T-helper 1 cell treated with Interleukin-12 subunit alpha and Interleukin-12 subunit beta and Interleukin-4 antibody, amounts not matched to agents 30 μg/mL and 1 μg/mL, for 36 hours (primary cell): ENCODE measurements around the gene SNX18.
"Not testable (repeated sequence)": the region's sequence is repeated elsewhere in the genome, so short reads cannot be mapped to it uniquely, and the experiment has no call there.

Experiments
- H3K27ac Mint-ChIP-seq: one replicate; pipeline ENCODE4 v1.8.0; 2021; ENCODE audit warnings: mild to moderate bottlenecking, mixed read lengths
- H3K27me3 Mint-ChIP-seq: one replicate; pipeline ENCODE4 v1.8.0; 2021; ENCODE audit warnings: low read depth, mixed read lengths
- H3K36me3 Mint-ChIP-seq: one replicate; pipeline ENCODE4 v1.8.0; 2021; ENCODE audit warnings: low read depth, mixed read lengths
- H3K4me1 Mint-ChIP-seq: one replicate; pipeline ENCODE4 v1.8.0; 2021; ENCODE audit warnings: low read depth, mixed read lengths
- H3K4me3 Mint-ChIP-seq: one replicate; pipeline ENCODE4 v1.8.0; 2021; ENCODE audit warnings: mild to moderate bottlenecking, moderate library complexity, mixed read lengths
- H3K9me3 Mint-ChIP-seq: one replicate; pipeline ENCODE4 v1.8.0; 2021; ENCODE audit warnings: mixed read lengths

Gene SNX18

DNA sequence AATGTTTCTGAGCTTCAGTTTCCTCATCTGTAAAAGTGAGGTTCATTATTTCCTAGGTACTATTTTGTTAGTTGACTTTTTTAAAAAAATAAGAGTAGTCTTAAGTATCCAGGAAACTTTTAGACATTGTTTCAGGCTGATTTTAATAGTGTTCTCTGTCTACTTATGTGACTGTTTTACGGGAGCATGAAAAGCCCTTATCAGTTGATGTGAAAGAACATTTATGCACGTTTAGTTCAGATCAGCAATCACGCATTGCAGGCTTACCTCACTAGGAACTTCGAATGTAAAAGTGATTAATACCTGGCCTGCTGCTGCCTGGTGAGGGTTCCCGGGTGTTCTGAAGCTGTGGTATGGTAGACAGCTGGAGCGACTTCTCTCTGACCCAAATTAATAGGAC, 8.1 kb downstream of the SNX18 start:
- H3K27ac Mint-ChIP-seq: no peak overlapping the region
- H3K9me3 Mint-ChIP-seq: no peaks in the 10 kb centered on the region
- H3K4me3 Mint-ChIP-seq: no peak overlapping the region
- H3K36me3 Mint-ChIP-seq: peaks cover 34% of the 10 kb centered on the region
- no peaks in the 10 kb centered on the region for H3K27me3 Mint-ChIP-seq
- H3K4me1 Mint-ChIP-seq: peaks cover 36% of the 10 kb centered on the region

DNA sequence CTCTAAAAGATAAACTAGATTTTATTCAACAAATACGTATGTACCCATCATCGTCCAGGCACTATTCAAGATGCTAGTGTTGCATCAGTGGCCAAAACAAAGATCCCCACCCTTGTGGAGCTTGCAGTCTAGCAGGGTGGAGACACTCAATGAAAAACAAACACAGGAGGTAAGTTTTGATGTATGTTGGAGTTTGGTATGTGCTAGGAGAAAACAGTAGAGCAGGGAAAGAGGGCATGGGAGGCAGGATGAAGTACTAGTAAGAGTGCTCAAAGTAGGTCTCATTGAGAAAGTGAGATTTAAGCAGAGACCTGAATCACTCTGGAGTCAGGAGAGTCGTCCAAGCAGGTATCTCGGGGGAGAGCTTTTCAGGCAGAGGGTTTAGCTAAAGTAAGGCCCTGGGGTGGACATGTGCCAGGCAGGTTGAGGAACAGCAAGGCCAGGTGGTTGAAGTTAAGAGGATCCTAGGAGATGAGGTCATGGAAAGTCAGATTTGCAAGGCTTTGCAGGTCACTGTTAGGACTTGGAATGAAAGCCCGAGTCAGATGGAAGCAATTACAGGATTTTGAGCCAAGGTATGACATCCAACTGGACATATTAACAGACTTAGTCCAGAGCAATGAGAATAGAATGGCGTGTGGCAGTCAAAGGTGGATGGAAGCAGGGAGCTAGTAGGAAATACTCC, 9.2 kb downstream of the SNX18 start:
- Mint-ChIP-seq H3K9me3 (no peaks in the 10 kb centered on the region), H3K4me1 (peaks cover 40% of the 10 kb centered on the region), H3K36me3 (peaks cover 33% of the 10 kb centered on the region), H3K4me3 (no peak overlapping the region), H3K27ac (no peak overlapping the region), H3K27me3 (no peaks in the 10 kb centered on the region)

DNA sequence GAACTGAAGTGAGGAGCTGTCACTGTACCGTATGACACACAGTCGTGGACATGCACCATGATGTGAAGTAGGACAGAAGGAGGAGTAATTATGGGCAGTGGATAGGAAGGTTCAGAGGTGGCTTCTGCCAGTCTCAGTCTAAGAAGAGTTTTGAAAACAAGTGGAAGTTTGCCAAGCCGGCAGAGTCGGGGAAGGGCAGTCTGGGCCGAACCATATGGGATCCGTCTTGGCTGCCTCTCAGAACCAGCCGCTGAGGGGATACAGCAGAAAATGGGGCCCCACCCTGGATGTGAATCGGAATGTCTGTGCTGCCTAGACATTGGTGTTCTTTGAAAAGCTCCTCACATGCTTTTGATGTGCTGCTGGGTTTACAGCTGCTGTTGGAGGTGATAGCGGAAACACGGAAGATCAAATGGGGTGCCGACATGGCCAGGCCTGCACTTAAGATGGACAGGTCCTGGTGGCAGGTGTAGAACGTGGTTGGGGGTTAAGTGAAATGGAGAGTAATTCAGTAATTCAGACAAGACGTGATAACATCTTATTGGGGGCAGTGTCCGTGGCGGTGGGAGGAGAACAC, 11.2 kb downstream of the SNX18 start:
- no peak overlapping the region for H3K27ac Mint-ChIP-seq
- peaks cover 18% of the 10 kb centered on the region for H3K36me3 Mint-ChIP-seq
- H3K4me1 Mint-ChIP-seq: peaks cover 28% of the 10 kb centered on the region
- no peak overlapping the region for H3K4me3 Mint-ChIP-seq
- H3K27me3 Mint-ChIP-seq: no peaks in the 10 kb centered on the region
- H3K9me3 Mint-ChIP-seq: no peaks in the 10 kb centered on the region

DNA sequence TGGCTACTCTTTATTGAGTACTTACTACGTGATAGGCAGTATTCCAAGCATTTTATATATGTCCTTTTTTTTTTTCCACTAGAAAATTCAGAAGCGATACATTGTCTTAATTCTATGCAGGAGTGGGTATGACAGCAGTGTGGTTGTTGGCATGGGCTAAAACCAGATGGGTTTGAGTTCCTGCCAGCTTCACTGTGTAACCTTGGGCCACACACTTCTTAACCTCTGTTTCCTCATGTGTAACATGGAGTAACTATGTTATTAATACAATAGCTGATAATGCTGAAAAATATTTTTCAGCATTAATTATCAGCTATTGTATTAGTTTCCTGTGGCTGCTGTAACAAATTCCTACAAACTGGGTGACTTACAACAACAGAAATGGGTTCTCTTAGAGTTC, 12.0 kb downstream of the SNX18 start:
- Mint-ChIP-seq H3K4me1 (peaks cover 24% of the 10 kb centered on the region), H3K27me3 (no peaks in the 10 kb centered on the region), H3K9me3 (no peaks in the 10 kb centered on the region), H3K36me3 (peaks cover 15% of the 10 kb centered on the region), H3K27ac (no peak overlapping the region), H3K4me3 (no peak overlapping the region)

DNA sequence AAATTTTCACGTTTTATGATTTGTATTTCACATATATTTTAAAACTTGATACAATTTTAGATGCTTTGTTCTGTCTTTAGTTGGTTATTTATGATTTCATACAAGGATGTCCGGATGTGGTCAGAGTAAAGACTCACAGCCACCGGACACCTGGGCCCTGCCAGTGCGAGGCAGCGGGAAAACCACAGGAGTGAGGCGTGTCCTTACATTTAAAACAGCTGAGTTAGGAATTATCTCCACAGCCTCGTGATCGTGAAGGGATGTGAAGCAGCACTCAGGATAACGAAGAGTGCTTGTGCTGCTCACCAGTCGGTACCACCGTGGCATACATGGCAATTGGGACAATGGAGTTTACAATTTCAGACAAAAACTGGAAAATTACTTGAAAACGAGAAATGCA, 14.0 kb downstream of the SNX18 start:
- no peak overlapping the region for H3K4me3 Mint-ChIP-seq
- H3K27me3 Mint-ChIP-seq: no peaks in the 10 kb centered on the region
- H3K4me1 Mint-ChIP-seq: peaks cover 19% of the 10 kb centered on the region
- no peak overlapping the region for H3K27ac Mint-ChIP-seq
- H3K36me3 Mint-ChIP-seq: peaks cover 18% of the 10 kb centered on the region
- no peaks in the 10 kb centered on the region for H3K9me3 Mint-ChIP-seq

DNA sequence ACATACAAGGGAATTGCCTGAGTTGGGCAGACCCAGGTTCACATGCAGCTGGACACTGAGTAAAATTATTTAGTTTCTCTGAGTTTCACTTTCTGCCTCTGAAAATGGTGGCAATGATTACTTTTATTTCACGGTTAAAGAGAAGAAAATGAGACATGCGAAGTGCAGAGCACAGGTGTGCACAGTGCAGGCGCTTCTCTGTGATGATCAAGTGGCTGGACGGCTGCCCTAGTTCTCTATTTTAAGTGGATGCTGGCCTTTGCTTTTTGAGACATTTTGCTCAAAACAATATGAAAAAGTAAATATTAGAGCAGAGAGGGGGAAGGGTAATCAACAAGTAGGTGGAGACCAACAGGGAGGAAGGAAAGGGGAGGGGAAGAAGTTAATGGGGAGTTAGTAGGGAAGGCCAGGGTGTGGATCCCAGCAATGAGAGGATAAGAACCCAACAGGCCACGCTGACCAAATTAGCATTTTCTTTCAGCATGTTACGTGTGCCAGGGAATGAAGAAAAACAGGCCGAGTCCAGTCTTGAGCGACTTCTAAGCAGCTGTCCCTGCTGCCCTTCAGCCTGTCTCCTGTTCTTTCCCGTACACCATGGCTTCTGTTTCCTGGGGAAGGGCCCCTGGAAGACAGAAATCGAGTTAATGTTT, 16.1 kb downstream of the SNX18 start:
- Mint-ChIP-seq H3K27ac (no peak overlapping the region), H3K27me3 (no peaks in the 10 kb centered on the region), H3K36me3 (peaks cover 23% of the 10 kb centered on the region), H3K4me1 (peaks cover 29% of the 10 kb centered on the region), H3K9me3 (no peaks in the 10 kb centered on the region), H3K4me3 (no peak overlapping the region)

DNA sequence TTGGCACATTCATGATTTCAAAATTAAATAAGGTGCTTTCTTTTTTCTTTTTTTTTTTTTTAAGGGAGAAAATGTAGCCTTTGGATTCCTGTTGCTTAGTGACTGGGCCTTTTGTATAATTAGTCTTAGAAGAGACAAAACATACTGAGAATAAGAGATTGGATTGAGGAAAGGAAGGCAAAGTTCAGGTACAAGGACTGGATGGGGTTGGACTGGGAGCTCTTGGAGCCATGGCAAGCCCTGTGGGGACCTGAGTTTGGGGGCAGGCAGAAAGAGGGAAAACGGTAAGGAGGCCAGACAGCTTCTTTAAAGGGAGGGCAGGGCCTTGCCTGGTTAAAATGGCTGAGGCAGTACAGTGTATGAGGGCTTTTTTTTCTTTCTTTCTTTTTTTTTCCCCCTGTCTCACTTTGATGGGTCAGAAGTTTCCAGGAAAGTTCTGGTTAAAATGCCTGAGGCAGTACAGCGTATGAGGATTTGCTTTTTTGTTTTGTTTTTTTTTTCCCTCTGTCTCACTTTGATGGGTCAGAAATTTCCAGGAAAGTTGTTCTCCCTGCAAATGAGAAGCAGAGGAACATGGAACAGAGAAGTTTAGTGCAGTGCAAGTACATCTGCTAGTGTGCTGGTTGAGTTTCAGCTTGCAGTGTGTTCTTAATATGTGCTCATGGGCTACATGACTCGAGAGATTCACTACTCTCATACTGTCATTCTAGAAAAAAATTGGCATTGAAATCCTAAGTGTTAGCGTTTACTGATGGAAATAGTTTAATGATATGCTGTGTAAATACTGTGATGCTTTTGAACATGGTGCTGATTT, 16.8 kb downstream of the SNX18 start:
- peaks cover 26% of the 10 kb centered on the region for H3K36me3 Mint-ChIP-seq
- no peaks in the 10 kb centered on the region for H3K9me3 Mint-ChIP-seq
- no peak overlapping the region for H3K4me3 Mint-ChIP-seq
- H3K27ac Mint-ChIP-seq: no peak overlapping the region
- H3K4me1 Mint-ChIP-seq: peaks cover 32% of the 10 kb centered on the region
- H3K27me3 Mint-ChIP-seq: no peaks in the 10 kb centered on the region

DNA sequence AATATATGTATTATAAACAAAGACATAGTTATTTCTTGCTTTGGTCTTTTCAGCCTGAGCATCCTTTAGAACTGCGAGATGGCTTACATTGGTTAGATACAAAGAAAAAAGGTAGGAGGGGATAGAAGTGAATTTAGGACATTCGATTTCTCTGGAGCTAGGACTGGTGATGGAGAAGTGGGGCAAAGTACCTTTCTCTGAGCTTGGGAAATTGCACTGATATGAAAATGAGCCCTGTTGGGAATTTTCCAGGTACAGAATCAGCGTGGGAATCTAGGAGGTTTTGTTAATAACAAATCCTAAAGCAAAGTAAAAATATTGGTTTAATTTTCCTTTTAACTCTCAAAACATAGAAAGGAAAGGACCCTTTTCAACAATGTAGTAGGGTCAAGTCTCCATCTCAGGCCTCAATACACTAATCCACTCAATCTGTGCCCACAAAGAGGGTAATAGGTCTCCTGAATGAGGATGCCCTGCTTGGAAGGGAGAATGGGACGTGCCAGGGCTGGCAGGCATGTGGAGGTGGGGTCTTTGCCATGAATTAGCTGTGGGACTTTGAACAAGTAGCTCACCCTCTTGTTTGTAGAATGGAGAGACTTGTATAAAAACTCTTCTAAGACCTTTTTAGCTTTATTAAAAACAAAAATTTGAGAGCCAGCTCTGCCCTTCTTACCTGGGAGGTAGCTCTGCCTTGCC, 17.7 kb downstream of the SNX18 start:
- H3K27me3 Mint-ChIP-seq: no peaks in the 10 kb centered on the region
- H3K36me3 Mint-ChIP-seq: peaks cover 25% of the 10 kb centered on the region
- H3K4me3 Mint-ChIP-seq: no peak overlapping the region
- no peak overlapping the region for H3K27ac Mint-ChIP-seq
- H3K9me3 Mint-ChIP-seq: no peaks in the 10 kb centered on the region
- peaks cover 33% of the 10 kb centered on the region for H3K4me1 Mint-ChIP-seq

DNA sequence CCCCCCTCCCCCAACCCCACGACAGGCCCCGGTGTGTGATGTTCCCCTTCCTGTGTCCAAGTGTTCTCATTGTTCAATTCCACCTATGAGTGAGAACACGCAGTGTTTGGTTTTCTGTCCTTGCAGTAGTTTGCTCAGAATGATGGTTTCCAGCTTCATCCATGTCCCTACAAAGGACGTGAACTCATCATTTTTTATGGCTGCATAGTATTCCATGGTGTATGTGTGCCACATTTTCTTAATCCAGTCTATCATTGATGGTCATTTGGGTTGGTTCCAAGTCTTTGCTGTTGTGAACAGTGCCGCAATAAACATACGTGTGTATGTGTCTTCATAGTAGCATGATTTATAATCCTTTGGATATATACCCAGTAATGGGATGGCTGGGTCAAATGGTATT, 18.8 kb downstream of the SNX18 start:
- not testable (repeated sequence) for H3K27me3 Mint-ChIP-seq, H3K4me3 Mint-ChIP-seq, H3K9me3 Mint-ChIP-seq, H3K27ac Mint-ChIP-seq
- Mint-ChIP-seq H3K36me3 (peaks cover 23% of the 10 kb centered on the region), H3K4me1 (peaks cover 28% of the 10 kb centered on the region)

DNA sequence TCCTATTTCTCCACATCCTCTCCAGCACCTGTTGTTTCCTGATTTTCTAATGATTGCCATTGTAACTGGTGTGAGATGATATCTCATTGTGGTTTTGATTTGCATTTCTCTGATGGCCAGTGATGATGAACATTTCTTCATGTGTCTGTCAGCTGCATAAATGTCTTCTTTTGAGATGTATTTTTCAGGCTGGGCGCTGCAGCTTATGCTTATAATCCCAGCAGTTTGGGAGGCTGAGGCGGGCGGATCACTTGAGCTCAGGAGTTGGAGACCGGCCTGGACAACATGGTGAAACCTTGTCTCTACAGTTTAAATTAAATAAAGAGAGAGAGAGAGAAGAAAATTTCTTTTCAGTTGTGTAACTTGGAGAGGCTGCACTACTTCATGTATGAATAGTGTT, 19.3 kb downstream of the SNX18 start:
- H3K4me1 Mint-ChIP-seq: peaks cover 28% of the 10 kb centered on the region
- not testable (repeated sequence) for H3K4me3 Mint-ChIP-seq, H3K9me3 Mint-ChIP-seq, H3K27ac Mint-ChIP-seq, H3K27me3 Mint-ChIP-seq
- H3K36me3 Mint-ChIP-seq: peaks cover 22% of the 10 kb centered on the region

DNA sequence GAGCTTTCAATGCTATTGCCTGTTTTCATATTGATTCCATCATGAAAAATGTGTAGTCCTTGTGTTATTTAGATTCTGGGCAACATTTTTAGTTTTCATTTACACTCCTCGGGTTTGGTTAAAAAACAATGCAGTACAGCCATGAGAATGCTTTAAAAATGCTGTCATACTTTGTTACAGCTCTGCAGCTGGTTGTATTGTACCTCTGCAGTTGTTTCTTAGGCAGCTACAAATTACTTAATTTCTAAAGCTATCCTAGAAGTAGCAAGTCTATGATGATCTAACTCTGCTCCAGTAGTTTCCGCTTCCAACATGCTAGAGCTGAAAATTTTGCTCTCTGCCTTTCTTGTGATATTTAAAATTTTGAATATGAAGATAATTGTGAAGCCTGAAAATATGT, 20.2 kb downstream of the SNX18 start:
- Mint-ChIP-seq H3K9me3 (no peaks in the 10 kb centered on the region), H3K27ac (no peak overlapping the region), H3K4me1 (peaks cover 34% of the 10 kb centered on the region)

DNA sequence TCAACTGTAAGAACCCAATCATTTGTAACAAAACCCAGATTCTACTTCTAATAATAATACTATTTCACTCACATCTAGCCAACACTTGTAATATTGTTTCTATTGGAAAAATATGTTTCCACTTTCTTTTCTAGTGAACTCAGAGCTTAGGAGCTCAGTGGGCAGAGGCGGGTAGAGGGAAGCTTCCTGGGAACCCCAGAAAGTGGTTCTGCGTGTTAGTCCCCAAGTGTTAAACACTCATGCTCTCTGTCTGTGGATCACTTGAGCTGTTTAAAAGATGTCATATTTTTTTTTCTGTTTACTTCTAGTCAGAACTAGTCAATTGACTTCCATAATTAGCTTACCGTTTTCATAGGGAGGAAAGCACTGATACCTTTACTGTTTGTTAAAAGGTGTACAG, 20.6 kb downstream of the SNX18 start:
- Mint-ChIP-seq H3K36me3 (peaks cover 32% of the 10 kb centered on the region), H3K27ac (no peak overlapping the region), H3K9me3 (no peaks in the 10 kb centered on the region), H3K27me3 (no peaks in the 10 kb centered on the region), H3K4me3 (no peak overlapping the region), H3K4me1 (peaks cover 37% of the 10 kb centered on the region)

More for the DNA sequence above, 20.2 kb downstream of the SNX18 start:
- H3K4me3 Mint-ChIP-seq: no peak overlapping the region
- H3K27me3 Mint-ChIP-seq: no peaks in the 10 kb centered on the region
- peaks cover 27% of the 10 kb centered on the region for H3K36me3 Mint-ChIP-seq

DNA sequence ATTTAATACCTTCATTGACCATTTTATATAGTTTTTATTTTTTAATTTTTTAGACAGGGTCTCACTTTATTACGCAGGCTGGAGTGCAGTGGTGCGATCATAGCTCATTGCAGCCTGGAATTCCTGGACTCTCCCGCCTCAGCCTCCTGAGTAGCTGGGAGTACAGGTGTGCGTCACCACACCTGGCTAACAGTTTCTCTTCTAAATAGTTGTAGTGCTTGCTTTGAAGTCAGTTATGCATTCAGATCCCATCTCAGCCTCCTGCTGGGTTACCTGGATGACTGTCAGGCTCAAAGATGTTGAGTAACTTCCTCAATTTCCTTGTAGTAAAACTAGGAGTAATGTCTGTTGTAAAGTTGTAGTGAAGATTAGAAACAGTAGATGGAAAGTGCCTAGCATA, 21.4 kb downstream of the SNX18 start:
- H3K4me1 Mint-ChIP-seq: peaks cover 34% of the 10 kb centered on the region
- no peak overlapping the region for H3K27ac Mint-ChIP-seq
- H3K27me3 Mint-ChIP-seq: no peaks in the 10 kb centered on the region
- H3K36me3 Mint-ChIP-seq: peaks cover 34% of the 10 kb centered on the region
- no peak overlapping the region for H3K4me3 Mint-ChIP-seq
- no peaks in the 10 kb centered on the region for H3K9me3 Mint-ChIP-seq

DNA sequence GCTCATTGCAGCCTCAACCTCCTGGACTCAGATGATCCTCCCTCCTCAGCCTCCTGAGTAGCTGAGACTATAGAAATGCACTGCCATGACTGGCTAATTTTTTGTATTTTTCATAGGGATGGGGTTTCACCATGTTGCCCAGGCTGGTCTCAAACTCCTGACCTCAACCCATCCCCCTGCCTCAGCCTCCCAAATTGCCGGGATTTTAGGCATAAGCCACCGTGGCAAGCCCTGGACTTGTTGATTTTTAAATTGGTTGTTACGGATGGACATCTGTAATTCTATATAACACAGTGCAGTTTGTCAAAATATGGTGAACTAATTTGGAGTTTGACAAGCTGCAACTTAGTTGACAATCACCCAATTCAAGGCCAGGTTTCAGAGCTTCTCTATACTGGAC, 22.7 kb downstream of the SNX18 start:
- Mint-ChIP-seq H3K27ac (no peak overlapping the region), H3K9me3 (no peaks in the 10 kb centered on the region), H3K4me3 (no peak overlapping the region), H3K4me1 (peaks cover 32% of the 10 kb centered on the region), H3K27me3 (no peaks in the 10 kb centered on the region), H3K36me3 (peaks cover 33% of the 10 kb centered on the region)
